DMS 273 (cell line): Measurements from ENCODE around the gene VWF.
"Not testable (repeated sequence)": the region's sequence is repeated elsewhere in the genome, so short reads cannot be mapped to it uniquely, and the experiment has no call there.

ENCODE experiments used
- DNase-seq: peaks from one replicate; lab custom pipeline; 2025; ENCODE audit not compliant: unreplicated experiment; lab: John Stamatoyannopoulos, UW

The VWF gene

DNA sequence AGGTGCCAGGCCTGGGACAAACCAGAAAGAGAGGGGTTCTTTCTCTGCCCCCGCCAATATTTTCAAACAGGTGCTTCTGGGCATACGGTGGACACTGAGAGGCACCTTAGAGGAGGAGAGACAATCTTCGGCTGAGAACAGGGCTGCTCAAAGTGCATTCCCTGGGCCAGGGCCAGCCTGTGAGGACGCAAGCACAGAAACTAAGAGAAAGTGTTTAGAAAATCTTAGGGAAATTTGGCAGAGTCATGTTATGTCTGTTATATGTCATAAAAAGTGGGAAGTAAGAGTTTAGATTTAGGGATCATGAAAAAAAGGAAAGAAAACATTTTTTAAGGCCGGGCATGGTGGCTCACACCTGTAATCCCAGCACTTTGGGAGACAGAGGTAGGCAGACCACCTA is 83.7 kb downstream of the VWF start:
- DNase-seq = no peak

DNA sequence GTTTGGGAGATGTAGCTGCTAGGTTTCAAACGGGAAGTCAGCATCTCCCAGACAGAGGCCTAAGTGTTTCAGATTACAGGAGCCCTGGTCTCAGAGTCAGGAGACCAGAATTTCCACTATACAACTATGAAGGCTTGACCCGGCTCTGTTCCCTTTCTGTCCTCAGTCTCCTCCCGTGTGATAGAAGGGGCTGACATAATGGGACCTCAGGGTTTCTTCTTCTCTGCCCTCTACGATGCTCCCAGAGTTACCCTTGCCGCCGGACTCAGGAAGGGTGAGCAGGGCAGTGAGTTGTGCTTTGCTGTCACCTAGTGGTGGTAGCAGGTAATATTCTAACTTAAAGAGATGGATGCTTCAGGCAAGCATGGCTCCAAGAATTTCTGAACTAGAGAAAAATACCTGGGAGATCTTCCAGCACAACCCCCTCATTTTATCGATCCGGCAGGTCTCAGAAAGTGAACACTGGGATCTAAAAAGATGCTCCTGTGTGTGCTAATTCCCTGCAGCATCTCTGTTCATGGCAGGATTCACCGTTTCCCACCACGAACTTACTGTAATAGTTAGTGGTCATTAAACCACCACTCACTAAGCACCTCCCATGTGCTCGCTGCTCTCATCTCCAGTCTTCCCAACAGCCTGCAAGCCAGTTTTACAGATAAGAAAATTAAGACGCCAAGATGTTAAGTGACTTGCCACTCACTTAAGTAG is 84.4 kb downstream of the VWF start:
- DNase-seq = peak; percentile 68

DNA sequence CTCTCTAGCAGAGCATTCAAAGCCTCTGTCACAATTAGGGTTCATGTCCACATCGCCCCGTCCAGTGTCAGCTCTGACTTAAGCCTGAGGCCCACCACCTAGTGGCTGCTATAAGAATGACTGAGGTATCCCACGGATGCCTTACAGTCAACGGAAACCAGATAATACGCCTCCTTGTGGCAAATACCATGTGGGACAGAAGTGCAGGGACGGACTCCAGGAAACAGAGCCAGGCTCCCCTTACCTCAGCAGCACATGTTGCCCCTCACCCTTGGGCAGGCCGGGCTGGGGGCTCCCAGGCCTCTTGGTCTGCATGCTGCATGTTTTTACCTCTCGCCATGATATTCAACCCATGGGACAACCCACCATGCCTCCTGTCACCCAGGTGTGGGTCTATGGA is 86.3 kb downstream of the VWF start:
- peak; percentile 81 for DNase-seq

DNA sequence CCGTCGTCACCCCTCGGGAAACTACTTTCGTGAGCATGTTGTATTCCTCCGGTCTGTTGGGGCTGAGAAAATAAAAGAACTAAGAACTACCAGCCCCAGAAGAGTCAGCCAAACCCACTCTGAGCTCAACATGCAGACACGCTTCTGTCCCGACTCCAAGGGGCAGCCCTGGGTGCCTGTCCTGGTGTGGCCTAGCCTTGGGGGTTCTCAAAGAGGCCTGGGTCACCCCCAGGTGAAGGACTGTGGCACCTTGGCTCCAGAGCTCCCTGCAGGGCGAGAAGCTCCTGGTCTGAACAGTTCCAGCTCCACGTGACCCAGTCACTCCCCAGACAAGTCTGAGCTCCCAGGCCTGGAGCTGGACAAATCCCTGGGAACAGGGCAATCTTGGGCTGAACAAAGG is 87.0 kb downstream of the VWF start:
- no peak for DNase-seq

DNA sequence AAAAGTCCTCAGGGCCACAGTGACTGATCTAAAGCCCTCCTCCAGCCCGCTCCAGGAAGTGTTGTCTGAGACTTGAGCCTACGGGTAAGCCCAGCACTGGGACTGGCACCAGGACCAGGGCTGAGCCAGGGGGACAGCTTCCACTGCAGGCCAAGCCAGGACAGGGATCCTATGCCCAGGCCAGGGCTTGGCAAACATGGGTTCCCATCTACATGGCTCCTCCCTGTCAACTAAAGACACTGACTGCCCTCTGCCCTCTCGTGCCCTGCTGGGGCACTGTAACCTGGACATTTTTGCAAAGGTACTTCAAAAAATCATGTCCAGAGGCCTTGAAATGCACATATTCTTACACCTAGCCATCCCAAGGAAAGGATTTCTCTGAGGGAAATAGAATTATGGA is 88.0 kb downstream of the VWF start:
- no peak for DNase-seq

DNA sequence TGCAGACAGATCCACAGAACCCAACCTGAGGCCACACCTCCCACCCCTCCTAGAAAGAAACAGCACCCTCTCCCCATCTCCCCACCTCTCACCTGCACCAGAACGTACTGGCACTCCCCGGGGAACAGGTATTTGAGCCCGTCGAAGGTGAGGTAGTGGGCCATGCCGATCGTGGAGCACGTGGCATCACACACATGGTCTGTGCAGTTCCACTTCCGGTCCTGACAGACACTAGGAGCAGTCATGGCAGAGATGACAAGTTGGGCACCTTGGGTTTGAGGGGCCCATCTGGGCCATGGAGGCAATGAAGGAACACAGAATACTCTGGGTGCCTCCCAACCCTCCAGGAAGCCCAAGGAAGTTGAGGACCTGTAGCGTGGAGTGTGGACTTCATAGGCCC is 89.9 kb downstream of the VWF start:
- no peak for DNase-seq

DNA sequence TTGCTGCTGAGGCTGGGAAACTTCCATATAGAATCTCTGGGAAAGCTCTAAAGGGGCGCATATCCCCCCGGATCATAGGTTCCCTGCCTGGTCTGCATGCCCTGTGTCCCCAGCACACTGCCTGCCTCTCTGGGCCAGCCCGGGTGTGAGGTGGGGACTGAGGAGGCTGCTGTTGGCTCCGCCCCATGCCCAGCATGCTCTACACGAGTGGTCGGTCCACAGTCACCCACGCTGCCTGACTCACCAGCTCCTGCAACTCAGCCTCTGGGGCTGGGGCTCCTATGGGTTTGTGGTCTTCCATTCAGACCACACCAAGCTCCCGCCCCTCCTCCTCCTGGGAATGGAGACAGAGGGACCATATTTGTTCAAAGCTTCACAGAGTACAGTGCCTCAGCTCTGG is 90.9 kb downstream of the VWF start:
- DNase-seq = no peak

DNA sequence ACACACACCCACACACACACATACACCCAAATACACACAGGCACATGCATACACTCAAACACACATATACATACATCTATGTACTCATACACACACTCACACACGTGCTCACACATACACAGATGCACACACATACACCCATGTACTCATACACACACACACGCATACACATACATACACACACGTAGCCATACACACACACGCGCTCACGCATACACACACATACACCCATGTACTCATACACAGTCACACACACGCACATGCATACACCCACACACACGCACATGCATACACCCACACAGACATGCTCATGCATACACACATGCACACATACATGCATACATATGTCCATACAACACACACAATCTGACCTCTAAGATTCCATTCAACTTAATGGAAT is 91.7 kb downstream of the VWF start:
- no peak for DNase-seq

DNA sequence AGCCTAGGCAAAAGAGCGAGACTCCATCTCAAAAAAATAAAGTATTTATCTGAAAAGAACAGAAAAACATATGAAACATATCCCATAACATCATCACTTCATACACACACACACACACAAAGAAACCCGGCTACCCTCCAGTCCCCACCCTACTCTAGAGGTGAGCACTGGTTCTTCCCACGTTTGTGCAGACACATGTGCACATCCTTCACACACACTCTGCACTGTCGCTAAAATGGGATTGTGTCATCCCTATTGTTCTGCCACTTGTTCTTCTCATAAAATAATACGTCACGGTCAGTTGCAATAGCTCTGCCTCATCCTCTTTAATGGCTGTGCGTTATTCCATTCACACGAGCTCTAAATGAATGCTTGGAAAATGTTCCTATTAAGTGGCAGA is 93.5 kb downstream of the VWF start:
- DNase-seq = no peak

DNA sequence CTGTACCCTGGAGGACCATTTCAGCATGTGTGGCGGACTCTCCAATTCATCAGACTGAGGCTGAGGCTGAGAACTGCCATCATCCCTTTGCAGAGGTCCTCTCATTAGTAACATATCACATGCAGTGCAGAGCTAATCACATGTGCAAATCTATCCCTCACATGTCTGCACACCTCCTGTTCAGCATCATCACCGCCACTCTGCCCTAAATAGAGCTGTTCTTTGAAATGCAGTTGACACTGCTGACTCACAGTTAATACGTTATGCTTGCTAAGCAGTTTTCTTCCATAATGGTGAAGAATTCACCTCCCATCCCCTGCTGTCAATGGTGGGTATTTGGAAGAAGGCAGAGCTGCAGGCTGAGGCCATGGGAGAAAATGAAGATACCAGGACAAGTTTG is 94.4 kb downstream of the VWF start:
- DNase-seq = no peak

DNA sequence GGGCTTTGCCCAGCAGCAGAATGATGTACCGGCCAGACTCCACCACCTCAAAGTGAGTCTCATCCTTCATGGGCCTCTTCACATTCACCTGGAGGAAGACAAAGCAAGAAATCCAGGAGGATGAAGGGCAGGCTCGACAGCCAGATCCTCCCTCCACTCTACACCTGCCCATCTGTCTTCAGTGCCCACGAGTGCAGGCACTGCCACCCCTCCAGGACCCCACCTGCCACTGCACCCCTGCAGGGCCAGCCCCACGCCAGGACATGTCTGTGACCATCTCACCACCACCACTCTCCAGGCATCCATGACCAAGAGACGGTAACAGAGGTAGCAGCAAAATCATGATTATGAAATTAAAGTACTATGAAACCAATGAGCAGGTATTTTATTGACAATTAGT is 95.1 kb downstream of the VWF start:
- no peak for DNase-seq

DNA sequence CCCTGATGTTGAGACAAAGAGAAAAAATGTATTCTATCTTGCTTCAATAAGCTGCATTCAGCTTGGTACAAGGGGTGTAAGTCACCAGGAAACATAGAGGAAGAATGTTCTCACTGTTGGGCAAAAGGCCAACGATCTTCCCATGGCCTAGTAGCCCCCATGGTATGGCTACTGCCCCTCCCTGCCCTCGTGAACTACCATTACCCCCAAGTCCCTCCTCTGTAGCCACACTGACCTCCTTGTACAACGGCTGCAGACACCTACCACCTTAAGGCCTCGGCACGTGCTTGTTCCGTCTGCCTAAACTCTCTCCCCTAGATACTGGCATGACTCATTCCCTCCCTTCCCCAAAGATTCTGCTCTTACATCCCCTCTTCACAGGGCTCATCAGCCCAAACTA is 97.5 kb downstream of the VWF start:
- no peak for DNase-seq

DNA sequence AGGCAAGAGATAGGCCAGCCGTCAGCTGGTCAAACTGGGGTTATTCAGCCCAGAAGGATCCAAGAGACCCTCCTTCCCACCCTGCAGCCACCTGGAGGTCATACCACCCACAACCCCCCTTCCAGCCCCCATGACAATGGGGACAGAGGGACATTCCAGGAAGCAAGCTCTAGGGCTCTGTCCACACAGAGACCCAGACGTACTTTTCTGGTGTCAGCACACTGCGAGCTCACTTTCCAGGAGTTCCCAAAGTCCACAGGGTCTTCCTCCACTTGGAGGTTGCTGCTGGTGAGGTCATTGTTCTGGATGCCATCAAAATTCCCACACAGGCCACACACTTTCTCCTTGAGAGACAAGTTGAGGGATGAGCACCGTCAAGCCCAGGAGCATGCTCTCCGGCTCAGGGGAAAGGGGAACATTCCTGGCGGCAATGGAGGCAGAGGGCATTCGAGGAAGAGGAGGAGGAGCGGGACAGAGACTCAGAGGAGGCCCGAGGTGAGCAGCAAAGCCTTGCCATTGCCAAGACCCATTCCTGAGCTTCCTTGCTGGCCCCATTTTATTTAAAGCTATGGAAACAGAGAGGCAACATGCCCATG is 98.7 kb downstream of the VWF start:
- DNase-seq = not testable (repeated sequence)

DNA sequence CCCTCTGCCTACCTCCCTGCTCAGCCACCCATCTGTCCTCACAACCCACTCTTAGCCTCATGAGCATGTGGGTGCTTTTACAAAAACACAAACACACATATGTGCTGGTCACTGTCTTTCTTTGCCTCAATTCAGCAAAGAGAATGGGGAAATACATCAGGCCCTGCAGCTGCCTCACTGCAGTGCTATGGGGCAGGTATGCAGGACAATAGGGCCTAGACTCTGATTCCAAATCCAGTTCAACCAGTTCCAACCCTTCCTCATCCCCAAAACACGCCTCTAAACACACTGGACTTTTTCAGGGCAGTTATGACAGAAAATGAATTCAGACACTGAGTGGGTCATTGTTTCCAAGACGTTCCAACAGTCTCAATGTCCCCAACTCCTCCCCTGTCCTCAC is 100.4 kb downstream of the VWF start:
- not testable (repeated sequence) for DNase-seq

DNA sequence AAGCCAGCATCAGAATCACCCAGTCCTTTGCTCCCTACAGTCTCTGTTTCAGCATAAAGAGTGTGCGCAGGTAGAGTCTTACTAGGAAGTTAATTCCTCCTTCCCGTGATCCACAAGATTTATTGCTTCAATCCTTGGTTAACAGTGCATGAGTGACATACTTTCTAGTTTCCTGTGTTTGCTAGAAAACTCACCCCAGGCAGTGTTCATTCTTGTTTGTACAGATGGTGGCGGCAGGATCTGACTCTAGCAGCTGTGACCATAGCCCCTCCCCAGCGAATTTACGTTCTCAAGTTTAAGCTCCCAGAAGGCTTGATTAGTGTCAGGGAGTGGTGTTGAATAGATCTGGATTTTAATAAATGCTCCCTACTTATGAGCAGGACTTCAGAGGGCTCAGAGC is 103.5 kb downstream of the VWF start:
- peak; percentile 34 for DNase-seq

DNA sequence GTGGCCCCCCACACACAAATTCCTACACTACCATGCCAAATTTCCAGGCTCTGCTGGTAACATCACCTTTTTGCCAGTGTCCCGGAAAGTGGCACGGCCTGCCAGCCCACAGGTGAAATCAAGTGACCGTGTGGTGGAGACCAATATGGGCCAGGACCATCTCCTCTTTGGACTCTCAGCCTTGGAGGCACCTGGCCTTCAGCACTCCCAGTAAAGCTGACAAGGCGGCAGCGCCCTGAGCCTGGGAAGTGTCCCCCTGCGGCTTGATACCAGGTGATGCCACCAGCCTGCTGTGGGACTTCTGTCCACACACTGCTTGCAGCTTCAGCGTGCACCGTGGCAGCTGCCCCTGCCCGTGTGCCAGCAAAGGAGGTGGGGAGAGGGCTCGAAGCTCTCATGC is 104.0 kb downstream of the VWF start:
- DNase-seq = not testable (repeated sequence)

DNA sequence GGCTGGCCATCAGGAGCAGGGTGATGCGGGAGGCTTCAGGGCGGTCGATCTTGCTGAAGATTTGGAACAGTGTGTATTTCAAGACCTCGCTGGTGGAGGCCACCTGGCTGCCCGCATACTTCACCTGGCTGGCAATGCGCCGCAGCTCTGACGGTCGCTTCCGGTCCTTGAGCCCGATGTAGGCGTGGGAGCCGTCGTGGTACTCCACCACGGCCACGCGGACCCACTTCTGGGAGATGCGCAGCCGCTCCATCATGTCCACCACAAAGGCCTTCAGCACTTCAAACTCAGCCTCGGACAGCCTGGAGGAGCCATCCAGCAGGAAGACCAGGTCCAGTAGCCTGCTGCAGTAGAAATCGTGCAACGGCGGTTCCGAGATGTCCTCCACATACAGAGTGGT is 105.2 kb downstream of the VWF start:
- not testable (repeated sequence) for DNase-seq

DNA sequence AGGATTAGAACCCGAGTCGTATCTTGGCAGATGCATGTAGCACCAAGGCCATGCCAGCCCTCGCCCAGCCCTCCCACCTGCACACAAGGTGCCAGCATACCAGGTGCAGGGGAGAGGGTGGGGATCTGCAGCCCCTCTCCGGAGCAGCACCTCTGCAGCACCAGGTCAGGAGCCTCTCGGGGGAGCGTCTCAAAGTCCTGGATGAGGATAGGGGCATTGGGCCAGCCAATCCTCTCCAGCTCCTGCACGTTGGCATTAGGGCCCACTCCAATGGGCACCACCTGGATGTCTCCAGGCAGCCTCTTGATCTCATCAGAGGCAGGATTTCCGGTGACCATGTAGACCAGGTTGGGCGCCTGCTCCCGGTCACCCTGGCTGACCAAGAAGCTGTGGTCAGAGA is 106.2 kb downstream of the VWF start:
- DNase-seq = no peak

DNA sequence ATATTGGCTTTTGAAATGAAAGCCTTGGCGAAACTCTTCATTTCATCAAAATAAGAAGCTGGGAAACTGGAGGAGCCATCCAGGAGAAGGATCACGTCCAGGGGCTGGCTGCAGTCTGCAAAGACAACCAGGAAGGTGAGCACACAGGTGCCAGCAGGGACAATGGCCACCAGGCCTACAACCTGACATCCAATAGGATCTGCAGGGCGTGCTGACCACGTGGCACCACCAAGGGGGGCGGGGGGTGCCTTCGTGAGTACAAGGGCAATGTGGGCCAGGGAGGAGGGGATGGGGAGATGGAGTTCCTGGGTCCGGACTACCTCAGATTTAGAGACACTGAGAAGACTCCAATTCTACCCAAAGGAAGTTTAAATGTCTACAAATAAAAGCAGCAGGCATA is 107.7 kb downstream of the VWF start:
- no peak for DNase-seq

DNA sequence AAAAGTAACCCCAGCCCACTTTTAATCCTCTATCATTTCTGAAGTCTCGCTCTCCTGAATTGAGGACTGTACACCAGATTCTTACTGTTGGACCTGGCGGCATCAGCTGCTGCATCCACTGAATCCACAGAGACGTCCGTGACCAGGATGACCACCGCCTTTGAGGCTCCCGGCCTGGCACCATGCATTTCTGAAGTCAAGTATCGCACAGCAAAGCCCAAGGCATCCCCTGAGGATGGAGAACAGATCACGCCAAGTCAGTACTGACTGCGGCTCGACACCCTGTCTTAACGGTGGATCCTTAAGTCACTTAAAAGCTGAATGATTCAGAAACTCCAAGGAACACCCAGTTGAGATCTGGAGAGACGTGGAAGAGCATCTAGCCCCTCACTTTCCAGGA is 108.5 kb downstream of the VWF start:
- not testable (repeated sequence) for DNase-seq

DNA sequence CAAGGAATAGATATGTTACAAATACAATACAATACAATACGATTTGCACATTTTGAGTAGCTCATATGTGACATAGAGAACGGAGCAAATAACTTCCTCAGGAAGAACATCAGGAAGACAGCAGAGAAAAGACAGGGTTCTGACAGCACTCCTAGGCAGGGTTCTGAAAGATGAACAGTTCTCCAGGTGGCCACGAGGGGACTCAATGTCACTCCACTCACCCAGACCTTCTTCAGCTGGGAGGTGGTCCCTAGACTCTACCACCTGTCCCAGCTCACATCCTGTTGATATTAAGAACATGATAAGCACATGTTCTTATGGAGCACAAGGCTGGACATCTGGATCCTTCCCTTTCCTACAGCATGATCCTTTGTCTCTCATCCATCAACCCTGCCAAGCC is 109.2 kb downstream of the VWF start:
- DNase-seq = not testable (repeated sequence)

DNA sequence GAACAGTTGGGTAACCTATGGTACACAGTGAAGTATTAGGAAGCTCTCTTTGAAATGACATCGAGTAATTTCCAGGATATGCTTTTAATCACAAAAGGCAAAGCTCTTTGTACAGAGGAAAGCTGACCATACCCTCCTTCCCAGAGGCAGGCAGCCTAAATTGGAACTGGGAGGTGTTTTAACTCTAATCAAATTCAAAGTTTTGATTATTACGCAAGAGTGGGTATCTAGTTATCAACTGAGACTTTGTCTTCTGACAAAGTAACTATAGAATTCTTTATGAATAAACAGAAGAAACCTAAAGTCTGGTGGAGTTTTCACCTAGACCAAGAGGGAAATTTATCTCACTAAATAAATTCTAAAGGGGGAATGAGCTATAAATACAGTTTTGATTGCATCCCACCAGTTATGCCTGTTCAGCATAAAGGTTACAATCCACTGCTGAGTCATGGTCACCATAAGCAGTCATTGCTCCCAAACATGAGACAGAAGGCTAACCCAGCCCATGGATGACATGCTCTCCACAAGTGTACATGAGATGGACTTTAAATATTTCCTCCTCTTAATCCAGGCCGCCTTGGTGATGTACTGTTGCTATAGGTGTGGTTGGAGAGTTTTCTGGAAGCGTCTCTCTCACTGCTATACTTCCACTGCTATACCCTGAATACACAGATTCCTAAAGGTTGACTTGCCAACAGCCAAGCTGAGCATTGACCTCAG is 113.7 kb downstream of the VWF start:
- not testable (repeated sequence) for DNase-seq
